Astrocyte (in vitro differentiated cells and primary cell): ENCODE results near the gene SELENOO. TPM values are rescaled to one million over a fixed set of nuclear protein-coding genes. Genes with fewer than 3 reads are reported as not detected.

Source experiments
- DNase-seq: peaks from one replicate; pipeline ENCODE4 v3.0.0-alpha.2; 2010; ENCODE audit warnings: low read depth
- FAIRE-seq: peaks from 2 replicates; lab custom pipeline; 2011; peaks lifted over from hg19 to GRCh38; lab: Jason Lieb, UNC
- H2AFZ ChIP-seq: 2 replicates; pipeline ENCODE4 v1.6.0; 2012; ENCODE audit warnings: low read depth, low read length, inconsistent platforms
- H3K27ac ChIP-seq: 2 replicates; pipeline ENCODE4 v1.5.1; 2011; ENCODE audit warnings: low read depth, low read length, inconsistent platforms
- H3K27me3 ChIP-seq: 2 replicates; pipeline ENCODE4 v1.6.0; 2011; ENCODE audit warnings: low read length, inconsistent platforms; ENCODE audit not compliant: insufficient read depth
- H3K36me3 ChIP-seq: 2 replicates; pipeline ENCODE4 v1.5.1; 2011; ENCODE audit warnings: low read length, inconsistent platforms; ENCODE audit not compliant: insufficient read depth
- H3K4me1 ChIP-seq: 2 replicates; pipeline ENCODE4 v1.5.1; 2011; ENCODE audit warnings: low read length, inconsistent platforms; ENCODE audit not compliant: insufficient read depth
- H3K4me2 ChIP-seq: 2 replicates; pipeline ENCODE4 v1.6.0; 2012; ENCODE audit warnings: low read length, inconsistent platforms
- H3K4me3 ChIP-seq: 2 replicates; pipeline ENCODE4 v1.5.1; 2011; ENCODE audit warnings: low read depth, mild to moderate bottlenecking, low read length, inconsistent platforms; ENCODE audit not compliant: insufficient read depth
- H3K79me2 ChIP-seq: 2 replicates; pipeline ENCODE4 v1.6.0; 2012; ENCODE audit warnings: mild to moderate bottlenecking, low read length, inconsistent platforms; ENCODE audit not compliant: insufficient read depth
- H3K9ac ChIP-seq: 2 replicates; pipeline ENCODE4 v1.6.0; 2012; ENCODE audit warnings: mild to moderate bottlenecking, low read length, inconsistent platforms
- H3K9me3 ChIP-seq: 2 replicates; pipeline ENCODE4 v1.5.1; 2012; ENCODE audit warnings: low read depth, mild to moderate bottlenecking, low read length, inconsistent platforms; ENCODE audit not compliant: insufficient read depth
- H4K20me1 ChIP-seq: 2 replicates; pipeline ENCODE4 v1.6.0; 2012; ENCODE audit warnings: low read length, inconsistent platforms; ENCODE audit not compliant: insufficient read depth
- H3K27ac Mint-ChIP-seq: one replicate; pipeline ENCODE4 v1.8.0; 2021; ENCODE audit warnings: mild to moderate bottlenecking, mixed read lengths; ENCODE audit not compliant: unreplicated experiment
- H3K27me3 Mint-ChIP-seq: one replicate; pipeline ENCODE4 v1.8.0; 2021; ENCODE audit warnings: low read depth, mixed read lengths; ENCODE audit not compliant: unreplicated experiment
- H3K36me3 Mint-ChIP-seq: one replicate; pipeline ENCODE4 v1.8.0; 2021; ENCODE audit warnings: low read depth, mixed read lengths; ENCODE audit not compliant: unreplicated experiment
- H3K4me1 Mint-ChIP-seq: one replicate; pipeline ENCODE4 v1.8.0; 2021; ENCODE audit warnings: low read depth, mixed read lengths; ENCODE audit not compliant: unreplicated experiment
- H3K4me3 Mint-ChIP-seq: one replicate; pipeline ENCODE4 v1.8.0; 2021; ENCODE audit warnings: mild to moderate bottlenecking, moderate library complexity, mixed read lengths; ENCODE audit not compliant: unreplicated experiment
- H3K9me3 Mint-ChIP-seq: one replicate; pipeline ENCODE4 v1.8.0; 2021; ENCODE audit warnings: mild to moderate bottlenecking, mixed read lengths; ENCODE audit not compliant: unreplicated experiment
- EZH2 ChIP-seq: IDR thresholded peaks from 2 replicates; pipeline ENCODE4 v1.6.1; 2012; ENCODE audit warnings: mild to moderate bottlenecking, low read length, inconsistent platforms; ENCODE audit not compliant: insufficient read depth
- total RNA-seq: library from RNA; stranded (reverse); gene quantifications from 2 replicates; pipeline ENCODE4 v1.2.1, GENCODE V29; 2021
- TF ChIP-seq, protein P1 (sequence below): IDR thresholded peaks from 2 replicates; pipeline ENCODE4 v1.5.1; 2011; ENCODE audit warnings: low read depth, mild to moderate bottlenecking, inconsistent platforms, low read length, moderate library complexity; ENCODE audit not compliant: insufficient read depth

Gene SELENOO
- total RNA-seq, 1 donor from 2014 or later = 18.5 TPM

DNA sequence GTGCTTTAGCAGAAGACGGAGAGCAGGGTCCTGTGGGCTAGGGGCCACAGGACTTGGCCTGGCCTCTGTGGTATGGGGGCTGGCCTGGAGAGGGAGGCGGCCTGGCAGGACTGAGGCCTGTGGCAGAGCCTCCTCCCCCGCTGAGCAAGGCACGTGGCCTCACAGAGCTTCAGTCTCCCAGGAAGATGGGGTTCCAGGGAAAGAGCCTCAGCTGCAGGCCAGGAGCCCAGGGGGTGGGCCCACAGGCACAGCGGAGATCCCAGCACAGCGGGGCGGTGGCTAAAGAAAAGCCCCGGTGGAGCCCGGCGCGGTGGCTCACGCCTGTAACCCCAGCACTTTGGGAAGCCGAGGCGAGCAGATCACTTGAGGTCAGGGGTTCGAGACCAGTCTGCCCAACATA, 58.5 kb downstream of the SELENOO start:
- Histone ChIP-seq H3K9ac (no peak overlapping the region), H3K4me3 (no peak overlapping the region), H4K20me1 (peaks cover 17% of the 10 kb centered on the region), H3K27me3 (no peaks in the 10 kb centered on the region), H3K9me3 (no peaks in the 10 kb centered on the region), H3K36me3 (no peaks in the 10 kb centered on the region), H2AFZ (no peak overlapping the region), H3K4me2 (peak overlapping the region; percentile 4), H3K4me1 (peaks cover 17% of the 10 kb centered on the region), H3K79me2 (peaks cover 26% of the 10 kb centered on the region), H3K27ac (no peak overlapping the region)
- Mint-ChIP-seq H3K4me1 (peaks cover 7% of the 10 kb centered on the region), H3K27ac (no peak overlapping the region), H3K9me3 (no peaks in the 10 kb centered on the region), H3K4me3 (peak overlapping the region; percentile 22), H3K36me3 (peaks cover 2% of the 10 kb centered on the region), H3K27me3 (no peaks in the 10 kb centered on the region)
- DNase-seq (no peak), FAIRE-seq (no peak)
- TF ChIP-seq EZH2 = no peak
- TF ChIP-seq, protein P1, sequence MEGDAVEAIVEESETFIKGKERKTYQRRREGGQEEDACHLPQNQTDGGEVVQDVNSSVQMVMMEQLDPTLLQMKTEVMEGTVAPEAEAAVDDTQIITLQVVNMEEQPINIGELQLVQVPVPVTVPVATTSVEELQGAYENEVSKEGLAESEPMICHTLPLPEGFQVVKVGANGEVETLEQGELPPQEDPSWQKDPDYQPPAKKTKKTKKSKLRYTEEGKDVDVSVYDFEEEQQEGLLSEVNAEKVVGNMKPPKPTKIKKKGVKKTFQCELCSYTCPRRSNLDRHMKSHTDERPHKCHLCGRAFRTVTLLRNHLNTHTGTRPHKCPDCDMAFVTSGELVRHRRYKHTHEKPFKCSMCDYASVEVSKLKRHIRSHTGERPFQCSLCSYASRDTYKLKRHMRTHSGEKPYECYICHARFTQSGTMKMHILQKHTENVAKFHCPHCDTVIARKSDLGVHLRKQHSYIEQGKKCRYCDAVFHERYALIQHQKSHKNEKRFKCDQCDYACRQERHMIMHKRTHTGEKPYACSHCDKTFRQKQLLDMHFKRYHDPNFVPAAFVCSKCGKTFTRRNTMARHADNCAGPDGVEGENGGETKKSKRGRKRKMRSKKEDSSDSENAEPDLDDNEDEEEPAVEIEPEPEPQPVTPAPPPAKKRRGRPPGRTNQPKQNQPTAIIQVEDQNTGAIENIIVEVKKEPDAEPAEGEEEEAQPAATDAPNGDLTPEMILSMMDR = no peak

DNA sequence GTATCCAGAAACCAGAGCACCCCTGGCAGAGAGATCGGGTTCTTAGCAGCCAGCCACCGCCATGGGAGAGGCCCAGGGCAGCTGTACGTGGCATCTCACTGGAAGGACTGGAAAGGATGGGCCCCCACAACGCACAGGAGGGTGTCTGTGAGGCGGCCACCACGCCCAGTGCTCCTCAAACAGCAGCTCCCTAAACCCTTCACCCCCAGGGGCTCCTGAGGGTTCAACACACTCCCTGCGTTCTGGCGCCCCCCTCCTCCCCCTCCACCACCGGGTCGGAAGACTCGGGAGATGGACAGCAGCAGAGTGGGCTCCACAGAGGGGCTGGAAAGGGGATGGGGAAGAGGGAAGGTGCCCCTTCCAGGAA, 59.6 kb downstream of the SELENOO start:
- peaks cover 26% of the 10 kb centered on the region for H3K79me2 ChIP-seq
- no peaks in the 10 kb centered on the region for H3K27me3 ChIP-seq
- H3K4me3 ChIP-seq = peak overlapping the region; percentile 68
- H3K36me3 Mint-ChIP-seq = peaks cover 3% of the 10 kb centered on the region
- DNase-seq (no peak), FAIRE-seq (no peak)
- peak overlapping the region; percentile 78 for H3K4me3 Mint-ChIP-seq
- peaks cover 7% of the 10 kb centered on the region for H3K4me1 Mint-ChIP-seq
- H3K4me1 ChIP-seq = peaks cover 17% of the 10 kb centered on the region
- TF ChIP-seq EZH2 = no peak
- TF ChIP-seq, protein P1 = no peak
- peak overlapping the region; percentile 58 for H3K27ac ChIP-seq
- no peak overlapping the region for H3K27ac Mint-ChIP-seq
- H4K20me1 ChIP-seq = peaks cover 13% of the 10 kb centered on the region
- H3K36me3 ChIP-seq = no peaks in the 10 kb centered on the region
- H2AFZ ChIP-seq = peak overlapping the region; percentile 73
- no peaks in the 10 kb centered on the region for H3K9me3 ChIP-seq
- peak overlapping the region; percentile 84 for H3K9ac ChIP-seq
- peak overlapping the region; percentile 92 for H3K4me2 ChIP-seq
- H3K27me3 Mint-ChIP-seq = peaks cover 3% of the 10 kb centered on the region
- H3K9me3 Mint-ChIP-seq = no peaks in the 10 kb centered on the region

DNA sequence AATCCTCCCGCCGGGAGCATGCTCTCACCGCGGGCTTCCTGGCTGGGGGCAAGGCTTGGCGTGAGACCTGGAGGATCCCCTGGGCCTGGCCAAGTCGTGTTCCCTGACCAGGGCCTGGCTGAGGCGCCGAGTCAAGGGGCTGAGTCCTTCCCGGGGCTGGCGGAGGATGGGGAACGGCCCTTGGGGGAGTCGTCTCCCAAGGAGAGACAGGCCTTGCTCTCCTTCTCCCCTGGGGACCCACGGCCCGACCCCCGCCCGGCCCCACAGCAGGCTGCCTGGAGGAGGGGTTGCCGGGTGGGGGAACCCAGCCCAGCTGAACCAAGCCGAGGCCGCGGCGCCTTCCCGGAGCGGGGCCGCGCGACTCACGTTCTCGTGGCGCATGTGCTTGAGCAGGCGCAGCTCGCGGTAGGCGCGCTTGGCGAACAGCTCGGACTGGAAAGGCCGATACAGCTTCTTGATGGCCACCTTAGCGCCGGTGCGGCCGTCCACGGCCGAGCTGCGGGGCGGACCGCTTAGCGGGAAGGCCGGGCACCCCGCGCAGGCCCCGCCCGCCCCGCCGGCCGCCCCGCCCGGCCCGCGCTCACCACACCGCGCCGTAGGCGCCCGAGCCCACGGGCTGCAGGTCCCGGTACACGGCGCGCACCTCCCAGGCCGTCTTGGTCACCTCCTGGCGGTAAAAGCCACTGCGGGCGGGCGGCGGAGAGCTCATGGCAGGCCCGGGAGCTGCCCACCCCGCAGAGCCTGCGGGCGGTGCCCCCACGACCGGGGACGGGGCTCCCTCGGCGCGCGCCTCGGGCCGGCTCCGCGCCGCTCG, 60.2 kb downstream of the SELENOO start:
- peaks cover 7% of the 10 kb centered on the region for H3K4me1 Mint-ChIP-seq
- peak overlapping the region; percentile 92 for H3K4me2 ChIP-seq
- peak overlapping the region; percentile 58 for H3K27ac ChIP-seq
- H3K27ac Mint-ChIP-seq = no peak overlapping the region
- H4K20me1 ChIP-seq = peaks cover 13% of the 10 kb centered on the region
- H3K4me3 Mint-ChIP-seq = peak overlapping the region; percentile 78
- no peak for TF ChIP-seq EZH2
- TF ChIP-seq, protein P1 = no peak
- peak overlapping the region; percentile 68 for H3K4me3 ChIP-seq
- no peaks in the 10 kb centered on the region for H3K9me3 ChIP-seq
- H3K36me3 ChIP-seq = no peaks in the 10 kb centered on the region
- H3K9me3 Mint-ChIP-seq = no peaks in the 10 kb centered on the region
- H3K27me3 Mint-ChIP-seq = peaks cover 3% of the 10 kb centered on the region
- peaks cover 17% of the 10 kb centered on the region for H3K4me1 ChIP-seq
- FAIRE-seq = no peak
- peak overlapping the region; percentile 73 for H2AFZ ChIP-seq
- H3K9ac ChIP-seq = peak overlapping the region; percentile 84
- peaks cover 5% of the 10 kb centered on the region for H3K36me3 Mint-ChIP-seq
- H3K27me3 ChIP-seq = no peaks in the 10 kb centered on the region
- H3K79me2 ChIP-seq = peaks cover 26% of the 10 kb centered on the region
- peak; percentile 64 for DNase-seq
